Jurkat, Clone E6-1 (cell line): ENCODE data around the gene KCNJ3. TPM values are rescaled to one million over a fixed set of nuclear protein-coding genes. Genes with fewer than 3 reads are reported as not detected.

Experiments
- DNase-seq: peaks from one replicate; pipeline ENCODE4 v3.0.0-alpha.2; 2011; ENCODE audit warnings: low read depth, low spot score
- H3K4me3 ChIP-seq: 2 replicates; pipeline ENCODE4 v1.5.1; 2011; ENCODE audit warnings: mild to moderate bottlenecking, low read length, control low read depth, moderate library complexity
- polyA plus RNA-seq: library from polyadenylated mRNA; unstranded; fragments of >200 nt; gene quantifications from one replicate; pipeline ENCODE4 v1.2.1, GENCODE V29; 2012; ENCODE audit warnings: missing spikeins; ENCODE audit not compliant: insufficient read length, insufficient read depth

The KCNJ3 gene
- polyA plus RNA-seq = not detected

- H3K4me3 ChIP-seq = no peak within 1 kb of the TSS
- no peak for DNase-seq
Measured at GRCh38 chr2:154698296-154698720, at the start of gene KCNJ3. TSS of gene KCNJ3 (plus strand) at chr2:154698695. CDS start at chr2:154698776, 81 bp downstream.

- no peak overlapping the region for H3K4me3 ChIP-seq
- DNase-seq = no peak
Measured at GRCh38 chr2:154655499-154655898, 43.0 kb upstream of the KCNJ3 start.

GRCh38 chr2:154658854-154659253 lies 39.6 kb upstream of the KCNJ3 start:
- no peak overlapping the region for H3K4me3 ChIP-seq
- DNase-seq = no peak

- no peak for DNase-seq
- no peak overlapping the region for H3K4me3 ChIP-seq
Measured at GRCh38 chr2:154664248-154664647, 34.2 kb upstream of the KCNJ3 start.

GRCh38 chr2:154670083-154670482 lies 28.4 kb upstream of the KCNJ3 start:
- H3K4me3 ChIP-seq = no peak overlapping the region
- DNase-seq = no peak

GRCh38 chr2:154673694-154674093 lies 24.8 kb upstream of the KCNJ3 start:
- no peak for DNase-seq
- H3K4me3 ChIP-seq = no peak overlapping the region

GRCh38 chr2:154677401-154677800 lies 21.1 kb upstream of the KCNJ3 start:
- no peak for DNase-seq
- H3K4me3 ChIP-seq = no peak overlapping the region

- no peak overlapping the region for H3K4me3 ChIP-seq
Measured at GRCh38 chr2:154681741-154682140, 16.8 kb upstream of the KCNJ3 start.

GRCh38 chr2:154686162-154686561 lies 12.3 kb upstream of the KCNJ3 start:
- DNase-seq = no peak

More at GRCh38 chr2:154681741-154682140, 16.8 kb upstream of the KCNJ3 start:
- no peak for DNase-seq

GRCh38 chr2:154688373-154688772 lies 10.1 kb upstream of the KCNJ3 start:
- DNase-seq = no peak
- no peak overlapping the region for H3K4me3 ChIP-seq

More at GRCh38 chr2:154686162-154686561, 12.3 kb upstream of the KCNJ3 start:
- H3K4me3 ChIP-seq = no peak overlapping the region

- H3K4me3 ChIP-seq = no peak overlapping the region
- no peak for DNase-seq
Measured at GRCh38 chr2:154689158-154689557, 9.3 kb upstream of the KCNJ3 start.

- no peak overlapping the region for H3K4me3 ChIP-seq
- DNase-seq = no peak
Measured at GRCh38 chr2:154692927-154693326, 5.6 kb upstream of the KCNJ3 start.

- DNase-seq = no peak
- H3K4me3 ChIP-seq = no peak overlapping the region
Measured at GRCh38 chr2:154693741-154694340, 4.7 kb upstream of the KCNJ3 start.

- DNase-seq = no peak
- H3K4me3 ChIP-seq = no peak overlapping the region
Measured at GRCh38 chr2:154694881-154695280, 3.6 kb upstream of the KCNJ3 start.

GRCh38 chr2:154696369-154696768 lies 2.1 kb upstream of the KCNJ3 start:
- DNase-seq = no peak
- no peak overlapping the region for H3K4me3 ChIP-seq

GRCh38 chr2:154696810-154697417 lies 1.6 kb upstream of the KCNJ3 start:
- H3K4me3 ChIP-seq = no peak overlapping the region
- DNase-seq = no peak

- H3K4me3 ChIP-seq = no peak overlapping the region
- no peak for DNase-seq
Measured at GRCh38 chr2:154697418-154698252, 860 bp upstream of the KCNJ3 start.

- no peak for DNase-seq
- H3K4me3 ChIP-seq = no peak overlapping the region
Measured at GRCh38 chr2:154698721-154699574, 453 bp downstream of the KCNJ3 start.

GRCh38 chr2:154699575-154699930 lies 1.1 kb downstream of the KCNJ3 start:
- DNase-seq = no peak
- no peak overlapping the region for H3K4me3 ChIP-seq
